SK-N-SH treated with all-trans-retinoic acid at 6 μM for 48 hours (cell line): ENCODE data around the gene CDK14.

Experiments
- ATAC-seq: fragments of 200-7000 bp; cut with Tn5 transposase; 3 replicates; pipeline ENCODE4 v1.9.1; 2020; ENCODE audit warnings: mild to moderate bottlenecking, moderate library complexity
- ARNTL ChIP-seq: fragments of 450-650 bp; formaldehyde crosslinking; IDR thresholded peaks from 2 replicates; pipeline ENCODE4 v1.5.0; 2020; ENCODE audit warnings: low read depth, mild to moderate bottlenecking, moderate library complexity, borderline replicate concordance
- BACH2 ChIP-seq: fragments of 250-450 bp; sonication (Bioruptor Pico); IDR thresholded peaks from 2 replicates; pipeline ENCODE4 v1.9.0; 2021; ENCODE audit warnings: mild to moderate bottlenecking, borderline replicate concordance
- CREB5 ChIP-seq: fragments of 250-450 bp; sonication (Bioruptor Pico); IDR thresholded peaks from 2 replicates; pipeline ENCODE4 v1.5.1; 2020; ENCODE audit warnings: low read depth, mild to moderate bottlenecking, moderate library complexity
- CSDC2 ChIP-seq: fragments of 250-450 bp; sonication (Bioruptor Pico); IDR thresholded peaks from 2 replicates; pipeline ENCODE4 v1.5.0; 2020; ENCODE audit warnings: mild to moderate bottlenecking, moderate library complexity
- CSRNP3 ChIP-seq: fragments of 250-450 bp; sonication (Bioruptor Pico); IDR thresholded peaks from 2 replicates; pipeline ENCODE4 v1.5.1; 2021; ENCODE audit warnings: mild to moderate bottlenecking, moderate library complexity
- ESRRG ChIP-seq: fragments of 250-450 bp; sonication (Bioruptor Pico); IDR thresholded peaks from 2 replicates; pipeline ENCODE4 v1.6.1; 2021; ENCODE audit warnings: mild to moderate bottlenecking
- GLIS3 ChIP-seq: fragments of 250-450 bp; sonication (Bioruptor Pico); IDR thresholded peaks from 2 replicates; pipeline ENCODE4 v1.5.0; 2020; ENCODE audit warnings: mild to moderate bottlenecking, moderate library complexity
- PATZ1 ChIP-seq: fragments of 250-450 bp; sonication (Bioruptor Pico); IDR thresholded peaks from 2 replicates; pipeline ENCODE4 v1.8.0; 2020; ENCODE audit warnings: mild to moderate bottlenecking, moderate library complexity, borderline replicate concordance
- POU6F1 ChIP-seq: fragments of 250-450 bp; sonication (Bioruptor Pico); IDR thresholded peaks from 2 replicates; pipeline ENCODE4 v1.8.0; 2021; ENCODE audit warnings: low read depth, mild to moderate bottlenecking, moderate library complexity, borderline replicate concordance
- PPARA ChIP-seq: fragments of 250-450 bp; sonication (Bioruptor Pico); IDR thresholded peaks from 2 replicates; pipeline ENCODE4 v1.5.0; 2020; ENCODE audit warnings: mild to moderate bottlenecking, borderline replicate concordance
- RARB ChIP-seq: fragments of 250-450 bp; sonication (Bioruptor Pico); IDR thresholded peaks from 2 replicates; pipeline ENCODE4 v1.8.0; 2021; ENCODE audit warnings: mild to moderate bottlenecking, moderate library complexity
- SNAI2 ChIP-seq: fragments of 250-450 bp; sonication (Bioruptor Pico); IDR thresholded peaks from 2 replicates; pipeline ENCODE4 v1.5.0; 2020; ENCODE audit warnings: mild to moderate bottlenecking, moderate library complexity
- TCF4 ChIP-seq: fragments of 250-450 bp; sonication (Bioruptor Pico); IDR thresholded peaks from 2 replicates; pipeline ENCODE4 v1.8.0; 2021; ENCODE audit warnings: mild to moderate bottlenecking, moderate library complexity, borderline replicate concordance
- TOX ChIP-seq: fragments of 250-450 bp; sonication (Bioruptor Pico); IDR thresholded peaks from 2 replicates; pipeline ENCODE4 v1.8.0; 2021; ENCODE audit warnings: mild to moderate bottlenecking, moderate library complexity, borderline replicate concordance
- TSHZ2 ChIP-seq: fragments of 250-450 bp; sonication (Bioruptor Pico); IDR thresholded peaks from 2 replicates; pipeline ENCODE4 v1.5.0; 2020; ENCODE audit warnings: mild to moderate bottlenecking, moderate library complexity
- ZC3H10 ChIP-seq: fragments of 250-450 bp; sonication (Bioruptor Pico); IDR thresholded peaks from 2 replicates; pipeline ENCODE4 v1.5.1; 2021; ENCODE audit warnings: mild to moderate bottlenecking, moderate library complexity
- ZFP3 ChIP-seq: fragments of 250-450 bp; sonication (Bioruptor Pico); IDR thresholded peaks from 2 replicates; pipeline ENCODE4 v1.5.0; 2020; ENCODE audit warnings: mild to moderate bottlenecking, moderate library complexity
- ZFP30 ChIP-seq: fragments of 450-650 bp; formaldehyde crosslinking; IDR thresholded peaks from 2 replicates; pipeline ENCODE4 v1.5.0; 2022; ENCODE audit warnings: mild to moderate bottlenecking, moderate library complexity
- ZNF70 ChIP-seq: fragments of 450-650 bp; formaldehyde crosslinking; IDR thresholded peaks from 2 replicates; pipeline ENCODE4 v1.5.0; 2020; ENCODE audit warnings: mild to moderate bottlenecking, moderate library complexity
- ZNF8 ChIP-seq: fragments of 450-650 bp; formaldehyde crosslinking; IDR thresholded peaks from 2 replicates; pipeline ENCODE4 v1.5.0; 2020; ENCODE audit warnings: mild to moderate bottlenecking, moderate library complexity

CDK14 gene

GRCh38 chr7:90747516-90747915, 151.4 kb downstream of the CDK14 start:
- TF ChIP-seq CREB5 (CRISPR knock-in tag), result no peak
- no peak for TF ChIP-seq ZNF8
- no peak for TF ChIP-seq CSDC2 (CRISPR knock-in tag)
- no peak for TF ChIP-seq ZNF70 (CRISPR knock-in tag)
- no peak for TF ChIP-seq BACH2 (CRISPR knock-in tag)
- no peak for TF ChIP-seq ARNTL (CRISPR knock-in tag)
- TF ChIP-seq TOX (CRISPR knock-in tag), result no peak
- TF ChIP-seq ZC3H10 (CRISPR knock-in tag), result no peak
- no peak for TF ChIP-seq PPARA (CRISPR knock-in tag)
- TF ChIP-seq GLIS3, result no peak
- no peak for TF ChIP-seq PATZ1

GRCh38 chr7:90749262-90749661, 153.1 kb downstream of the CDK14 start:
- ATAC-seq, result no peak
- TF ChIP-seq PPARA (CRISPR knock-in tag) (no peak), ZFP3 (CRISPR knock-in tag) (no peak), POU6F1 (CRISPR knock-in tag) (no peak)

More at GRCh38 chr7:90747516-90747915, 151.4 kb downstream of the CDK14 start:
- ATAC-seq, result no peak

GRCh38 chr7:90749774-90750173, 153.7 kb downstream of the CDK14 start:
- TF ChIP-seq RARB (CRISPR knock-in tag) (no peak), PATZ1 (no peak), POU6F1 (CRISPR knock-in tag) (no peak), ZFP3 (CRISPR knock-in tag) (no peak), BACH2 (CRISPR knock-in tag) (no peak), ZFP30 (CRISPR knock-in tag) (no peak), GLIS3 (no peak), CSRNP3 (no peak), TCF4 (CRISPR knock-in tag) (no peak), SNAI2 (no peak), ESRRG (no peak), ARNTL (CRISPR knock-in tag) (no peak), CSDC2 (CRISPR knock-in tag) (no peak), ZNF70 (CRISPR knock-in tag) (no peak), CREB5 (CRISPR knock-in tag) (no peak), TSHZ2 (CRISPR knock-in tag) (no peak), ZC3H10 (CRISPR knock-in tag) (no peak)
- TF ChIP-seq, all 23 proteins: peak for 0
- ATAC-seq, result peak; percentile 89
